H54 (cell line): Measurements from ENCODE around the gene FAM210B.
"Not testable (repeated sequence)": the region's sequence is repeated elsewhere in the genome, so short reads cannot be mapped to it uniquely, and the experiment has no call there.

Experiments used
- DNase-seq: peaks from one replicate; pipeline ENCODE4 v3.0.0; 2011; ENCODE audit warnings: low spot score, mixed read lengths; ENCODE audit not compliant: insufficient read length
- FAIRE-seq: peaks from 3 replicates; lab custom pipeline; 2011; peaks lifted over from hg19 to GRCh38; lab: Jason Lieb, UNC
- POLR2A ChIP-seq: IDR thresholded peaks from 2 replicates; pipeline ENCODE4 v1.6.1; 2011; ENCODE audit warnings: low read depth, mild to moderate bottlenecking, low read length

FAM210B gene

GRCh38 chr20:56372850-56373249 lies 14.1 kb downstream of the FAM210B start:
- FAIRE-seq (no peak), DNase-seq (no peak)
- TF ChIP-seq POLR2A = no peak

DNA sequence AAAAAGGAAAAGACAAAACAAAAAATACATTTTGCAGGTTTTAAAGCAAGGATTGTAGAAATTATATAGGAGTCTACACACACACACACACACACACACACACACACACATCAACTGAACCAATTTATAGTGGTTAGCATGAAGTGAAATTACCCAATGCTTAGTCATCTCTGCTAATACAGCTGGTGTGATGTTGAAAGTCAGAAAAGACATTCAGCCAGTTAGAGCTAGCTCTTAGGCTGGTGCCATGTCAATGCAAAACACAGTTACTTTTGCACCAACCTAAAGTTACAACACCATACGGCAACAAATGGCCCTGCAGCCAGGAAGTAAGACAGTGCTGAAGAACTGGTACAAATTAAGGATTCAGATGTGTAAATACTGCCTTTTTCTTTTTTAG lies 15.2 kb downstream of the FAM210B start:
- peak; percentile 47 for DNase-seq
- FAIRE-seq = peak; percentile 79
- no peak for TF ChIP-seq POLR2A

DNA sequence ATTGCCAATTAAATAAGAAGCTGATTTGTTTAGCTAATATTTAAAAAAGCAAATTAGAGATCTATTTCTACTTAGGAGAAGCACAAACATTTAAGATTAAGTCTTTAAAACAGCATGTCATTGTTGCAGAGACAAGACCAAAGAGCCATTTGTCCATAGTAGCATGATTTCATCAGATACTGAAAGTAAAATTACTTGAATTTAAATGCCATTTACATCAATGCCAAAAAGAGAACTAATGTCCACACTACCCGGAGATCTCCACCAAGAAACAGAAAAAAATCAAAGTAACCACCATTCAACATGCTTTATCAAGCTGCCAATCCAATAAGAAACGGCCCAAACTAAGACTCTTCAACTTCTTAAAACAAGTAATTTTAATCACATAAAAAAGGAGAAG lies 17.6 kb downstream of the FAM210B start:
- no peak for TF ChIP-seq POLR2A
- no peak for FAIRE-seq
- DNase-seq = no peak

- TF ChIP-seq POLR2A = no peak
- FAIRE-seq (no peak), DNase-seq (no peak)
These were observed 19.6 kb downstream of the FAM210B start for GRCh38 chr20:56378386-56378785.

DNA sequence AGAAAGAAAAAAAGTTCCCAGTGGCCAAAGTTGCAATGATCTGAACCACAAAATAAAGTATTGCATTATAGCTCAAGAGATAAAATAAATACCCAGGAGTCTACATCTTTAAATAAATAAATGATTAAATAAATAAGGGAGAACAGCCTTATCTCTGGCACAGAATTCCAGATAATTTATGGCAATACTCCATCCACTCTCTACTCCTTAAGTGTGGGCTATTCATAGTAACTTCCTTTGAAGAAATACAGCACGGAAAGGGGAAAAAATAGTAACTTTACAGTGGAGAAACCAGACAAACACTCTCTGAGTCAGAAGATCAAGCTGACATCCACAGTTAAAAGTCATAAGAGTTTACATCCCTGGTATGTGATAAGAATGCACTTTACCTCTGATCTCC lies 21.6 kb downstream of the FAM210B start:
- DNase-seq (no peak), FAIRE-seq (no peak)
- no peak for TF ChIP-seq POLR2A

GRCh38 chr20:56381501-56381900 lies 22.7 kb downstream of the FAM210B start:
- FAIRE-seq (no peak), DNase-seq (no peak)
- no peak for TF ChIP-seq POLR2A

DNA sequence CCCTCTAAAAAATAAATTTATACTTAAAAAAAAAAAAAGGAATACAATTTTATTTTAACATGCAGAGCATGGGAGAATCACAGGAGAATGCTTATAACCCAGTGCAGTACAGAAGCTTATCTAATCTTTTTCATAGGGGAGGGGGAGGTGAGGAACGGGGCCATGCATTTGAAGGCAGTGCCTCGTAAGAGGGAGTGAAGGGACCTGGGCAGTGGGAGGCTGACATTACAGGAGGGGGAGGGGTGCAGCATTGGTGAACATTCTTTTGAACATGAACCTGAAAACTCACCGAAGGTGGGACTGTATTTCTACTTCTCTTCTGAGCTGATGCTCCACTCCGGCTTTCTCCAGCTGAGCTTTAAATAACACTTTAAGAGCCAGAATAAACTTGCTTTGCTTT lies 23.9 kb downstream of the FAM210B start:
- no peak for TF ChIP-seq POLR2A
- DNase-seq = no peak
- FAIRE-seq = no peak

- no peak for FAIRE-seq
- TF ChIP-seq POLR2A = no peak
These were observed 24.6 kb downstream of the FAM210B start for GRCh38 chr20:56383334-56383733.

DNA sequence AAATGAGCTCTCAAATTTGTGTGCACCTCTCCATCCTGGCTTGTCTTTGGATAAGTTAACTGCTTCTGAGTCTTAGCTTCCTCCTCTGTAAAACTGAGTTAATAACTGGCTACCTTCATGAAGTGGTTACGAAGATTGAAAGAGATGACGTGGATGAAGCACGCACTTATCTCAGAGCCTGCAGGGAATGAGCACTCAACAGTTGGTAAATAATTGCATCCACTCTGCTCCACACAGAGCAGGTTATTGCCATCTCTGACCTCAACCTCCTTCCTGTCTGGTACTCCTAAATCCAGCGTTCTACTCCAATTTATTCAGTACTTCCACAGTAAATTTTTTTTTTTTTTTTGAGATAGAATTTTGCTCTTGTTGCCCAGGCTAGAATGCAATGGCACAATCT lies 26.4 kb downstream of the FAM210B start:
- TF ChIP-seq POLR2A = no peak
- DNase-seq = no peak
- no peak for FAIRE-seq

More at GRCh38 chr20:56383334-56383733, 24.6 kb downstream of the FAM210B start:
- DNase-seq = no peak

DNA sequence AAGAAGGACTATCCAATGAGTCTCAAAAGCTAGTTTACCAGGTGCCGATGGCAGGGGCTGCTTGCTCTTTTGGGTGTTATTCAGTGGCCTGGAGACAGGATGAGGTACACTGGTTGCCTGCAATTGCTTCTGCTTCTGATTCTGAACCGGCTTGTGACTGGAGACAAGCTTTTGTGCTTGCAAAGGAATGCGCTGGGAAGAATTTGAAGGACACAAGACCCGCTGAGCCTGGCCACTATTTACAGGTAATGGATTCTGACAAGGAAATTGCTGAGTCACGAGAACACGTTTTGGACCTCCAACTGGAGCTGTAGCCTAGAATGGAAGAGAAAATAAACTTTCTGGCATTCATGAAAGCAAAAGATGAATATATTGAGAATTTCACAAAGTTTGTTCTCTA lies 27.4 kb downstream of the FAM210B start:
- DNase-seq = no peak
- FAIRE-seq = no peak
- no peak for TF ChIP-seq POLR2A

DNA sequence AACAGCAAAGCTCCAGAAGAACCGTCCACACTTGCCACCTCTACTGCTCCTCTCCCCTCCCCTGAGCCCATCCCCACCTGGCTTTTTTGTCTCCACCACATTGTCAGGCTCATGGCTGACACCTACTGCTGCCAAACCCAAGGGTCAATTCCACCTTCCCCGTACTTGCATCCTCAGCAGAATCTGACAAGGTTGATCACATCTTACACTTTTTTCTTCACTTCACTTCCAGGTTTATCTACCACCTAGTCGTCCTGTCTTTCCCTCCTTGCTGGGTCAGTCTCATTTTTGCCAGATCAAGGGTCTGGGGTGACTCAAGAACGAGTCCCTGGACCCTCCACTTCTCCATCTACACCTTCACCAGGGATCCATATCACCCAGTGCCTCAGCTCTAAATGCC lies 30.1 kb downstream of the FAM210B start:
- DNase-seq = no peak
- TF ChIP-seq POLR2A = no peak
- no peak for FAIRE-seq

GRCh38 chr20:56389807-56390206 lies 31.0 kb downstream of the FAM210B start:
- no peak for TF ChIP-seq POLR2A
- DNase-seq (no peak), FAIRE-seq (no peak)

DNA sequence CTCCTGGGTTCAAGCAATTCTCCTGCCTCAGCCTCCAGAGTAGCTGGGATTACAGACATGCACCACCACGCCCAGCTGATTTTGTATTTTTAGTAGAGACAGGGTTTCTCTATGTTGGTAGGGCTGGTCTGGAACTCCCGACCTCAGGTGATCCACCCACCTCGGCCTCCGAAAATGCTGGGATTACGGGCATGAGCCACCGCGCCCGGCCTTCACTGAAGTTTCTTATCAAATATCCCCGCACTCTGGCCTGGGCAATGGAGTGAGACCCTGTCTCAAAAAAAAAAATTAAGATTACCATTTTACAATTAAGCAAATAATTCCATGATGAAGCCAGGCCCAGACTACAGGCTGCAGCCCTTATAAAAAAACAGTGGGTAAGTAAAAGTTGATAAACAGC lies 31.6 kb downstream of the FAM210B start:
- not testable (repeated sequence) for DNase-seq, FAIRE-seq

- no peak for DNase-seq
- TF ChIP-seq POLR2A = no peak
- FAIRE-seq = no peak
These were observed 32.3 kb downstream of the FAM210B start for GRCh38 chr20:56391037-56391436.

DNA sequence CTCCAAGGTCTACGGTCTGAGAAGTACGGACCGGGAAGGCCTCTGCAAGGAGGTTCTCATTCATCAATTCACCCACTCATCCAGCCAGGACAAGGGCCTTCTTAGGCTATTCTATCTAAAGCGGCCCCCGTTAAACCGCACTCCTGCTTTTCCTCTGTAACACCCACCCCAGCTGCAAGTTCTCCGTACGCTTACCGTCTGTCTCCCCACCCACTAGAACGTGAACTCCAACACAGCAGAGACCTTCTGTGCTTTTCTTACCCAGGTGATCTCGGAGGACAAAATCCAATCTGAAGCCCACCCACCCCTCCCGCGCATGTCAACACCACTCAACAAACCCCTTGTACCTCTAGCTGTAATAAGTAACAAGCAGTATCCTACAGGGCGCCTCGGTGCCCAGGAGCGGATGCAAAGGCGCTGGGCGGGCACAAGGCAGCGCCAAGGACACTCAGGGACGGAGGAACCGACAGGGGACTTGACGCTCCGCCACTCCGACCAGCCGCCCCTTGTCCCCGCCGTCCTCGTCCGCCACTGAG lies 32.9 kb downstream of the FAM210B start:
- DNase-seq (no peak), FAIRE-seq (no peak)
- no peak for TF ChIP-seq POLR2A
